ENCODE measurements around the gene RNU1-3.
"Not testable (repeated sequence)": the region's sequence is repeated elsewhere in the genome, so short reads cannot be mapped to it uniquely, and the experiment has no call there.

The RNU1-3 gene

DNA sequence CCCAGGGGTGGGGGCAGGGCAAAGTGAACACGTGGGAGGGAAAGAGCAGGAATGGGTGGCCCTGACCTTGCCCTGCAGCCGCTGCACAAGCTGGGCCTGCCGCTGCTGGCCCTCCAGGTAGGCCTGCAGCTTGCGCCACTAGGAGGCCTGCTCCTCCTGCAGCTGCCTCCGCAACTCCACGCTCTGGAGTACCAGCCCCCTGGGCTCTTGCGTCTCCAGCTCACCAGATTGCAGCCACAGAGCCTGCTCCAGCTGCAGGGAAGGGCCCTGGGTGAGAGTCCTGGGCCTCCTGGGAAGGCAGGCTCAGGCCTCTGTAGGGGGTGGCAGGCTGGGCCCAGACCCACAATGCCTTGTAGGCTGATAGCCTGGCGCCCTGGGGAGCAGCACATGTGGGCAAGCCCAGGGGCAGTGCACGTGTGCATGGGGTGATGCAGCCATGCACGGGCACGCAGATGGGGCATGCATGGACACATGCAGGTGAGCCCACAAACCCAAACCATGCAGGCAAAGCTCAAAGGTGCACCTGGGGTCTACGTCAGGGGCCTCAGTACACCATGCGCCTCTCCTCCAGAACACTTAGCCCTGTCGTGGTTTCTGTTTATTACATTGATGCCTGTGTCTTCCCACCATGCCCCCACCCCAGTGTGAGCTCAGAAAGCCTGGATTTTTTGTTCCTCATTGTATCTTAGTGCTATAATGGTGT is 9.6 kb downstream of the RNU1-3 start:
- DNase-seq (ENCODE audit: low read depth in 2 of 2): not testable (repeated sequence)

DNA sequence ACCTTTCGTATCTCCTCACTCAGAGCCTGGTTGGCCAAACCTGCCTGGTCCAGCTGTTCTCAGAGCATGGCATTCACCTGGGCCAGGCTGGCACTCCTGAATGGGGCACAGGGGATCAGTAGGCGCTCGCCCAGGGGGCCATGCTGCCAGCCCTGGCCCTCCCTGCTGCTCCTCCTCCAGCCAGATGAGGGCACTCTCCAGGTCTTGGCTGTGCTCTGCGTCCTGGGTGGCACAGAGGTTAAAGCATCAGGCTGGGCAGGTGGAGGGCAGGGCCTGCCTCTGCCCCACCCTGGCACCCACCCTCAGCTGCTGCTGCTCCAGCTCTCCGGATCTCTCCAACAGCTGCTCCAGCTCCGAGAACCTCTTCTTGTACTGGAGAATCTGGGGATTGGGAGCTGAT is 10.2 kb downstream of the RNU1-3 start:
- DNase-seq (ENCODE audit: low read depth in 2 of 2): not testable (repeated sequence)

DNA sequence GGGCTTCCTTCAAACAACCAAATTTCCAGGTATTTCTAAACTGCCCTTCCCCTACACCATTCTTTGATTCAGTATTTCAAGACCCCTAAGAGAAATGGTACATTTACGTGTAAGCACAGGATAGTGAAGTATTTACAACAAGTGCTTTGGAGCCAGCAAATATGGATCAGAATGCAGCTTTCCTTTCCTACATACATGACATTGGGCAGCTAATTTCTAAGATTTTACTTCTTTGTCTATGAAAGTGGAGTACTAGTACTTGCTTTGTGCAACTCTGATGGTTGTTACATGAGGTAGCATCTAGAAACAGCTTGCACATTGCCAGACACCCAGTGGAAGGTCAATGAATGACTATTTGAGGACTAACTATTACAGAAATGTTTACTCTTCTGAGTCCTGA is 15.2 kb downstream of the RNU1-3 start:
- not testable (repeated sequence) for DNase-seq (ENCODE audit: low read depth in 2 of 2)

- not testable (repeated sequence) for DNase-seq (ENCODE audit: low read depth in 2 of 2)
These were observed 16.8 kb downstream of the RNU1-3 start for GRCh38 chr1:16649960-16650359.

DNA sequence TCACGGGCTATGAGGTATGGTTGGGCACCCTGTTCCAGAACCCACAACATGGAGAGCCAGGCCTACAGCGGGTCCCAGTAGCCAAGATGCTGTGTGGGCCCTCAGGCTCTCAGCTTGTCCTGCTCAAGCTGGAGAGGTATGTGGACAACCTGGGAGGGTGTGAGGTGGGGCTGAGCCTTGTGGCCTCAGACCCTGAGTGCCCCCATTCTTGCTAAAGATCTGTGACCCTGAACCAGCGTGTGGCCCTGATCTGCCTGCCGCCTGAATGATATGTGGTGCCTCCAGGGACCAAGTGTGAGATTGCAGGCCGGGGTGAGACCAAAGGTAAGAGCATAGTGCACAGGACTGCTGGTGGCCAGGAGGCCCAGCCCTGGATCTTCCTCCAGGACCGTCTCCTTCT is 17.4 kb downstream of the RNU1-3 start:
- not testable (repeated sequence) for DNase-seq (ENCODE audit: low read depth in 2 of 2)

- not testable (repeated sequence) for DNase-seq (ENCODE audit: low read depth in 2 of 2)
These were observed 18.0 kb downstream of the RNU1-3 start for GRCh38 chr1:16648756-16649155.

DNA sequence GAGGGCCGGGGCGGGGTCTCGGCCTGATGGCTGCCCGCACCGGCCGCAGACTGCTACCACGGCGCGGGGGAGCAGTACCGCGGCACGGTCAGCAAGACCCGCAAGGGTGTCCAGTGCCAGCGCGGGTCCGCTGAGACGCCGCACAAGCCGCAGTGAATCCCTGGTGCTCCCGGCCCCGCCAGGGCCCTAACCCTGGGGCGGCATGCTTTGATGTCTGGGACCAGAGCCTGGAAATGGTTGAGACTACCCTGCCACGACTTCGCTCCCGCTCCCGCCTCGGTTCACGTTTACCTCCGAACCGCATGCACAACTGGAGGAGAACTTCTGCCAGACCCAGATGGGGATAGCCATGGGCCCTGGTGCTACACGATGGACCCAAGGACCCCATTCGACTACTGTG is 18.5 kb downstream of the RNU1-3 start:
- DNase-seq (ENCODE audit: low read depth in 2 of 2): not testable (repeated sequence)

GRCh38 chr1:16647179-16648176 is 19.3 kb downstream of the RNU1-3 start:
- not testable (repeated sequence) for DNase-seq (ENCODE audit: low read depth in 2 of 2)

DNA sequence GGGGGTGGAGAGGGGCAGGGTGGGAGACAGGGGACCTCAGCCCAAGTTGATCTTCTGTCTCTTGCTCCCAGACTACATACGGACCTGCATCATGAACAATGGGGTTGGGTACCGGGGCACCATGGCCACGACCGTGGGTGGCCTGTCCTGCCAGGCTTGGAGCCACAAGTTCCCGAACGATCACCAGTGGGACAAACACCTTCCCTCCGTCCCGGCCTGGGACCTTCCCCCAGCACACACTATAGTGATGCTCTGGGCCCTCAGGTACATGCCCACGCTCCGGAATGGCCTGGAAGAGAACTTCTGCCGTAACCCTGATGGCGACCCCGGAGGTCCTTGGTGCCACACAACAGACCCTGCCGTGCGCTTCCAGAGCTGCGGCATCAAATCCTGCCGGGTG is 20.0 kb downstream of the RNU1-3 start:
- DNase-seq (ENCODE audit: low read depth in 2 of 2): not testable (repeated sequence)

DNA sequence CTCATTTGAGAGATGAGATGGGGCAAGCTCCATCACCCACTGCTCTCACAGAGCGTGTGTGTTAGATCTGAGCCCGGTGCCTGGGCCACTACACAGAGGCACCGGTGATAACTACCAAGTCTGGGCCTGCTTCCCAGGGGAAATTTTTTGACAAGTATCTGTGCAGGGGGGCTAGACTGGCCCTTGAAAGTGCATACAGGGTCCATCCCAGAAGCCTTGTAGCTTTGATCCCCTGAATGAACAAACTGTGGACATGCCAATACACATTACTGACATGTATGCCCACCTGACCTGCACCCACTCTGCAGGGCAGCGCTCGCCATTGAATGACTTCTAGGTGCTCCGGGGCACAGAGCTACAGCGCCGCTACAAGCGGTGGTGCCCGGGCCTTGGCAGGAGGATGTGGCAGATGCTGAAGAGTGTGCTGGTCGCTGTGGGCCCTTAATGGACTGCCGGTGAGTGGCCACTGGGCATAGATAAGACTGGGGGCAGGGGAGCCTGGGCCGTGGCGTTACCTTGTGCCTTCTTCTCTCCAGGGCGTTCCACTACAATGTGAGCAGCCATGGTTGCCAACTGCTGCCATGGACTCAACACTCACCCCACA is 20.6 kb downstream of the RNU1-3 start:
- DNase-seq (ENCODE audit: low read depth in 2 of 2): not testable (repeated sequence)

DNA sequence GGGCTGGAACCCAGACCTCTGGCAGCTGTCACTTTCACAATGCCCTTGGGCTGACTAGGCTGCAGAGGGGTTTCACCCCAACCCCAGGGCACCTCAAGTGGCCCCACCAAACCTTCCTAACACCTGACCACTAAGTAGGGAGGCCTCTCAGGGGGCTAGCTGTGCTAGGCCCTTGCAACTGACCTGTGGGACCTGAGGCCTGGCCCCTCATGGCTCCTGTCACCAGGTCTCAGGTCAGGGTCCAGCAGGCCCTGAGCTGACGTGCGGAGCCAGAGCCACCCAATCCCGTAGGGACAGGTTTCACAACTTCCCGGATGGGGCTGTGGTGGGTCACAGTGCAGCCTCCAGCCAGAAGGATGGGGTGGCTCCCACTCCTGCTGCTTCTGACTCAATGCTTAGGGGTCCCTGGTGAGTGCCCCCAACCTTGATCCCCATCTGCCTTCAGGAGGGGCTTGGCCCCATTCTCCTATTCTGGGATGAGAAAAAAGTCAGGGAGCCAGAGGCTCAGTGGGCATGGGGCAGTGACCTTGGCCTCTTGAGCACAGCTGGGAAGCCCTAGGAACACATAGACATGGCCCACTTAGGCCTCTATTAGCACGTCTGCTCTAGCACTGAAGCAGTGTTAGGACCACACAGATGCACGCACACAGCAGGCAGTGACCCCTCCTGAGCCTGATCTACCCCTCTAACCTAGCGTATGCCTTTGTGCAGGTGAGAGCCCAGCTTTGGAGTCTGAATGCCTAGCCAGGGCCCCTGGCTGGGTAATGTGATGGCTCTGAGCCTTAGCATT is 21.3 kb downstream of the RNU1-3 start:
- not testable (repeated sequence) for DNase-seq (ENCODE audit: low read depth in 2 of 2)

DNA sequence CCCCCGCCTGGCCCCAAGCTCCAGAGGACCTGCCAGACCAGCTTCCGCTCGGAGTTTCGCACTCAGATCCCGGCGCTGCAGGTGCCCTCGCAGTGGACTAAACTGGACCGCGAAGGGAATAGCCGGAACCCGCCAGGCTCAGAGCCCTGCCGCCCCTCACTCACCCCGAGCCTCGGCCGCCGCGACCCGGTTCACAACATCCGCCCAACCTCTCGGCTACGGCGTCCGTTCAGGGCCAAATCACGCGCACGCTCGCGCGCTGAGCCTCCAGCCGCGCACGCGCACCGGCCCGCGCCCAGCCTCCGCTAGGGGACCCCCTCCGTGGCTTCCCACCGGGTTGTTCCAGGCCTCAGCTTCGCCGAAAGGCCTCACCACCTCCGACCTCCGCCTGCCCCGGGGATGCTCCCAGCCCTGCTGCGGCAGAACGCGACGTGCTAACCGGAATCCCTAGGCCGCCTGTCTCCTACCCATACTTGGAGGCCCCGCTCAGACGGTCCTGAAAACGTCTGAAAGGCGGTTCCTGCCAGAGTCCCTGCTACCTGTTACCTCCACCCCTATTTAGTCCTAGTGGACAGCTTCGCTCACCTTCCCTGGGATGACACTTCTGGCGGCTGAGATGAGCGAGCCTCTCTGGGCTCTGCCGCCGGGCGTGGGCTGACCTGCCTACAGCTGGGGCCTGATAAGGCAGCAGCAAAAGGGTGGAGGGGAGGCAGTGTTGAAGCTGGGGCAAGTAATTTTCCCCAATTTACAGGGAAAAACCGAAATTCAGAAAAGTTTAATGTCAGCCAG is 22.1 kb downstream of the RNU1-3 start:
- DNase-seq (ENCODE audit: low read depth in 2 of 2): peak; percentile 100

DNA sequence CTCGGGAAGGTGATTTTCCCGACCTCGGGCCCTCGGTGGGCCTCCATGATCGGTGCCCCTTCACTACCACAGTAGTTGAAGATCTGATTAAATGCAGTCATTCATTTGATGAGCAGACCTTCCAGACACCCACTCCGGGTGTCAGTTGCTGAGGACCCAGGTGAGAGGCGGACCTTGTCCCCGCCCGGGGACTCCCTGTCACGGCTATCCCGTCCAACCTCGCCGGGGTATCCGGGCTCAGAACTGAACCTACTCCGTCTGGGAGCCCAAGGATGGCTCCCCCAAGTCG is 22.6 kb downstream of the RNU1-3 start:
- no peak for DNase-seq (ENCODE audit: low read depth in 2 of 2)

- DNase-seq (ENCODE audit: low read depth in 2 of 2): not testable (repeated sequence)
These were observed 23.1 kb downstream of the RNU1-3 start for GRCh38 chr1:16643476-16644192.

DNA sequence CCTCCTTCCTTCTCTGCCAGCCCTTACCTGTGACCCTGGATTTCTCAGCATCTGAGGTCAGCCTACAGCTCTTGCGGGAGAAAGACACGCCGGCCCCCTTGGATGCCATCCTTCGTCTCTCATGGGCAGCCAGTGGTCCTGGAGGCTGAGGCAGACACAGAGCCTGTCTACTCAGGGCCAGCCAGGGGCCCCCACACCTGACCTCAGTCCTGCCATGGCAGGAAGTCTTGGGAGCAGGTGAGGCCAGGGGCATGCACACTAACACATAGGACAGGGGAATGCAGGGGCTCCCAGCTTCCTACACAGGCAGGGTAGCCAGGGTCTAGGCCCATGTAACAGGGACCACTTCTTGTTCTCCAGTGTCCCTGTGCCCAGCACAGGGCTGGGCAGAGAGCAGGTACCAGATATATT is 23.7 kb downstream of the RNU1-3 start:
- DNase-seq (ENCODE audit: low read depth in 2 of 2): not testable (repeated sequence)

DNA sequence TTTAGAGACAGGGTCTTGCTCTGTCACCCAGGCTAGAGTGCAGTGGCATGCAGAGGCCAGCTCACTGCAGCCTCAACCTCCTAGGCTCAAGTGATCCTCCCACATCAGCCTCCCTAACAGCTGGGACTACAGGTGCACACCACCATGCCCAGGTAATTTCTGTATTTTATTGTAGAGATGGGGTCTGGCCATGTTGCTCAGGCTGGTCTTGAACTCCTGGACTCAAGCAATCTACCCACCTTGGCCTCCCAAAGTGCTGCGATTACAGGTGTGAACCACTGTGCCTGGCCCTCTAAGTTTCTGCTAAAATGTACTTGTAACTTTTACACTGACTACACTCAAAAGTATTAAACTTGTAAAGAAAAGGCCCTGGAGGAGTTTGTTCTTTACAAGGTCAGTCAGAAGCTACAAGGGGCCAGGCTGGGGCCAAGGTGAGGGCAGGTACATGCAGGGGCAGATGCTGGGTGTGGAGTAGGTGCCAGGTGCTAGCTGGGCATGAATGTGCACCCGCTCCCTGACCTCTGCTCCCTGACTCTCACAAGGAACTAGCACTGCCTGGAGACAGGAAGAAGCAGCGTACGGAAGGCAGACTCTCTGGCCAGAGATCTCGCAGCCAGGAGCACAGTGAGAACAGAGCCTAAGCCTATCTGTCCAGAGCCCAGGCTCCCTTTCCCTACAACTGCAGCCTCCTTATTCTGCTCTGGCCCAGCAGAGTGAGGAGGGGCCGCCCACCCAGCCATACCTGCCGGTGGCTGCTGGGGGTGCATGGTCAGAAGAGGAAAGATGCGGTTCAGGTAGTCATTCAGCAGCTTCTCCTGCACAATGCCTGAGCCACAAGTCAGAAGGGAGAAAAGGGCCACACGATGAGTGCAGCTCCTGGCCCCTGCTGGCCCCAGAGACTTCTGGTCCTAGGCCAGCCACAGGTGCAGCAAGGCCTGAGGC is 24.5 kb downstream of the RNU1-3 start:
- not testable (repeated sequence) for DNase-seq (ENCODE audit: low read depth in 2 of 2)

- DNase-seq (ENCODE audit: low read depth in 2 of 2): not testable (repeated sequence)
These were observed 25.4 kb downstream of the RNU1-3 start for GRCh38 chr1:16641159-16641975.

All from stimulated activated CD4-positive, alpha-beta T cell treated with anti-CD3 and anti-CD28 coated beads, Interleukin-12 subunit alpha, Interleukin-12 subunit beta, amount 100 ng/mL, for 24 hours (primary cell).